ENCODE results near the gene TOMM6. TPM values are rescaled to one million over a fixed set of nuclear protein-coding genes. Genes with fewer than 3 reads are reported as not detected.

TOMM6 gene
- total RNA-seq, 3 donors from 2014 or later (not counting 1 experiment from before 2014, with no cell fraction given): 95.0 to 109 (median 96.6) TPM

DNA sequence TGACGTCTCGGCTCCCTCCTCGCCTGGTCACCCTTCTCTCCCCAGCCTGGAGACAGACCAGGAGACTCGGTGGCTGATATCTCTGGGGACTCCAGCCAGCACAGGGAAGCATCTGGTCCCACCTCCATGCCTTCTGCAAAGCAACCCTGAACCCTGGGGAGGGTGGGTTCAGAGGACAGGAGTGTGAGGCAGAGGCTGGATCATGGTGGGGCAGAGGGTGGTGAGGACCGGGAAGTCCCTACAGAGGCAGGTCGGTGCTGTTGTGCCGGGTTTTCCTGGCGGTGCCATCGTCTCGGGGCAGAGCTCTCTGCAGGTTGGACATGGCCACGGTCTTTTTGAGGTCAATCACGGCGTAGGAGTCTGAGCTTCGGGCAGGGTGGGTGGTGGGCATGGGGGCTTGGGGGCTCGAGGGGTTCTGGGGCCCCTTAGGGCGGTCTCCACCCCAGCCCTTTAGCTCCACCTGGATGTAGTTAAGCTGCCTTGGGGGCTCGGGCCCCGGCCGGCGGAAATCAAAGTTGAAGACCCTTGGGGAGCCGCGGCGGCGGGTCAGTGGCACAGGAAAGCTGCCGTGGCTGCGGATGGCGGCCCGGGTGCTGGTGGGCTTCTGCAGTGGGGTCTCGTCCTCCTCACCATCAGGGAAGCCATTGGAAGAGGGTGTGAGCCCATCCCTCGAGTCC lies 17.0 kb upstream of the TOMM6 start:
- Histone ChIP-seq H3K9me3 (ENCODE audit: control insufficient read depth, insufficient read depth, low read length) (no peaks in the 10 kb centered on the region), H3K4me1 (ENCODE audit: control insufficient read depth, insufficient read depth, low read length) (peaks cover 14% of the 10 kb centered on the region), H3K4me3 (ENCODE audit: low read length) (no peak overlapping the region), H3K27me3 (ENCODE audit: control insufficient read depth, insufficient read depth, low read length) (no peaks in the 10 kb centered on the region), H3K27ac (ENCODE audit: low read length) (no peak overlapping the region), H3K36me3 (ENCODE audit: control insufficient read depth, insufficient read depth, low read length) (peaks cover 37% of the 10 kb centered on the region)
- Mint-ChIP-seq H3K4me3 (no peak overlapping the region), H3K4me1 (peaks cover 0 to 9% of the 10 kb centered on the region in 2 donors), H3K27ac (no peak overlapping the region), H3K27me3 (ENCODE audit: low read depth in 2 of 2) (no peaks in the 10 kb centered on the region), H3K9me3 (no peaks in the 10 kb centered on the region), H3K36me3 (peaks cover 13% of the 10 kb centered on the region)
- ATAC-seq (no peak), DNase-seq (no peak)
- intact Hi-C loops (cut with micrococcal nuclease): no loop called here
- 96% methylated on average over 30 of the region's 30 CpGs for WGBS (ENCODE audit: insufficient coverage)
- TF ChIP-seq, protein P1, sequence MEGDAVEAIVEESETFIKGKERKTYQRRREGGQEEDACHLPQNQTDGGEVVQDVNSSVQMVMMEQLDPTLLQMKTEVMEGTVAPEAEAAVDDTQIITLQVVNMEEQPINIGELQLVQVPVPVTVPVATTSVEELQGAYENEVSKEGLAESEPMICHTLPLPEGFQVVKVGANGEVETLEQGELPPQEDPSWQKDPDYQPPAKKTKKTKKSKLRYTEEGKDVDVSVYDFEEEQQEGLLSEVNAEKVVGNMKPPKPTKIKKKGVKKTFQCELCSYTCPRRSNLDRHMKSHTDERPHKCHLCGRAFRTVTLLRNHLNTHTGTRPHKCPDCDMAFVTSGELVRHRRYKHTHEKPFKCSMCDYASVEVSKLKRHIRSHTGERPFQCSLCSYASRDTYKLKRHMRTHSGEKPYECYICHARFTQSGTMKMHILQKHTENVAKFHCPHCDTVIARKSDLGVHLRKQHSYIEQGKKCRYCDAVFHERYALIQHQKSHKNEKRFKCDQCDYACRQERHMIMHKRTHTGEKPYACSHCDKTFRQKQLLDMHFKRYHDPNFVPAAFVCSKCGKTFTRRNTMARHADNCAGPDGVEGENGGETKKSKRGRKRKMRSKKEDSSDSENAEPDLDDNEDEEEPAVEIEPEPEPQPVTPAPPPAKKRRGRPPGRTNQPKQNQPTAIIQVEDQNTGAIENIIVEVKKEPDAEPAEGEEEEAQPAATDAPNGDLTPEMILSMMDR (IDR thresholded peaks at IDR 0.05): no peak

GRCh38 chr6:41771058-41771983 lies 16.2 kb upstream of the TOMM6 start:
- no peak overlapping the region for H3K4me3 ChIP-seq (ENCODE audit: low read length)
- no peaks in the 10 kb centered on the region for H3K9me3 ChIP-seq (ENCODE audit: control insufficient read depth, insufficient read depth, low read length)
- DNase-seq: no peak
- peaks cover 14% of the 10 kb centered on the region for H3K4me1 ChIP-seq (ENCODE audit: control insufficient read depth, insufficient read depth, low read length)
- WGBS (ENCODE audit: insufficient coverage): 93% methylated on average over 29 of the region's 29 CpGs
- H3K9me3 Mint-ChIP-seq: no peaks in the 10 kb centered on the region
- H3K4me1 Mint-ChIP-seq: peaks cover 0 to 9% of the 10 kb centered on the region in 2 donors
- TF ChIP-seq, protein P1 (IDR thresholded peaks at IDR 0.05): no peak
- no peaks in the 10 kb centered on the region for H3K27me3 Mint-ChIP-seq (ENCODE audit: low read depth in 2 of 2)
- peaks cover 37% of the 10 kb centered on the region for H3K36me3 ChIP-seq (ENCODE audit: control insufficient read depth, insufficient read depth, low read length)
- H3K27me3 ChIP-seq (ENCODE audit: control insufficient read depth, insufficient read depth, low read length): no peaks in the 10 kb centered on the region
- peaks cover 13% of the 10 kb centered on the region for H3K36me3 Mint-ChIP-seq
- no peak overlapping the region for H3K27ac ChIP-seq (ENCODE audit: low read length)
- no peak for ATAC-seq
- no peak overlapping the region for H3K27ac Mint-ChIP-seq
- intact Hi-C loops (cut with micrococcal nuclease): no loop called here
- H3K4me3 Mint-ChIP-seq: no peak overlapping the region

GRCh38 chr6:41774841-41775240 lies 12.7 kb upstream of the TOMM6 start:
- Mint-ChIP-seq H3K9me3 (no peaks in the 10 kb centered on the region), H3K4me1 (peaks cover 7 to 10% of the 10 kb centered on the region in 2 donors)
- intact Hi-C loops (cut with micrococcal nuclease): no loop called here

More at GRCh38 chr6:41774841-41775240, 12.7 kb upstream of the TOMM6 start:
- no peaks in the 10 kb centered on the region for H3K9me3 ChIP-seq (ENCODE audit: control insufficient read depth, insufficient read depth, low read length)
- H3K27ac ChIP-seq (ENCODE audit: low read length): no peak overlapping the region
- 90% methylated on average over 3 of the region's 3 CpGs for WGBS (ENCODE audit: insufficient coverage)
- peaks cover 13% of the 10 kb centered on the region for H3K36me3 Mint-ChIP-seq
- no peaks in the 10 kb centered on the region for H3K27me3 Mint-ChIP-seq (ENCODE audit: low read depth in 2 of 2)
- no peaks in the 10 kb centered on the region for H3K27me3 ChIP-seq (ENCODE audit: control insufficient read depth, insufficient read depth, low read length)
- ATAC-seq: no peak
- H3K4me1 ChIP-seq (ENCODE audit: control insufficient read depth, insufficient read depth, low read length): peaks cover 7% of the 10 kb centered on the region
- H3K36me3 ChIP-seq (ENCODE audit: control insufficient read depth, insufficient read depth, low read length): peaks cover 37% of the 10 kb centered on the region
- TF ChIP-seq, protein P1 (IDR thresholded peaks at IDR 0.05): no peak
- no peak overlapping the region for H3K27ac Mint-ChIP-seq
- no peak overlapping the region for H3K4me3 Mint-ChIP-seq
- no peak overlapping the region for H3K4me3 ChIP-seq (ENCODE audit: low read length)
- DNase-seq: no peak
